Fibroblast of skin of back (primary cell): ENCODE data around the gene IL4I1.
A peak's percentile ranks its signal among the peaks of the same experiment; 100 is the strongest.

Source experiments
- DNase-seq: peaks from one replicate; pipeline ENCODE4 v3.0.0-alpha.2; 2013

IL4I1 gene

GRCh38 chr19:49862391-49863253 is 34.1 kb downstream of the IL4I1 start:
- peak; percentile 41 for DNase-seq

- DNase-seq = no peak
Measured at GRCh38 chr19:49861541-49862378, 34.9 kb downstream of the IL4I1 start.

DNA sequence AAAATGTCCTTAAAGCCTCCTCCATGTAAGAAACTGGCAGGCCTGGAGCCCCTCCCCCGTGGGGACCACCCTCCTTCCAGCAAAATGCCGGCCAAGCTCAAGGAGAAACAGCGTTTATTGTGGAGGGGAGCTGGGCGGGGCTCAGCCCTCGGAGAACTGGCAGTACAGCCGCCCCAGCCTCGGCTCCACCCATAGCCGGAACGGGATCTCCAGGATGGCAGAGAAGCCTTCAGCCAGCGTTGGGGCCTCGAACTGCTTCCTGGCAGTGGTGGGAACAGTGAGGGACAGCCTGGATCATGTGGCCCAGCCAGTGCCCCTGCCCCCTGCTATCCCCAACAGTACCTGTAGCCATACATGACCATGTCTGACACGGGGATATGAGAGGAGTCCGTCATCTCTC is 35.6 kb downstream of the IL4I1 start:
- no peak for DNase-seq

GRCh38 chr19:49860336-49861102 is 36.2 kb downstream of the IL4I1 start:
- DNase-seq = no peak

- no peak for DNase-seq
Measured at GRCh38 chr19:49859682-49860335, 36.9 kb downstream of the IL4I1 start.

DNA sequence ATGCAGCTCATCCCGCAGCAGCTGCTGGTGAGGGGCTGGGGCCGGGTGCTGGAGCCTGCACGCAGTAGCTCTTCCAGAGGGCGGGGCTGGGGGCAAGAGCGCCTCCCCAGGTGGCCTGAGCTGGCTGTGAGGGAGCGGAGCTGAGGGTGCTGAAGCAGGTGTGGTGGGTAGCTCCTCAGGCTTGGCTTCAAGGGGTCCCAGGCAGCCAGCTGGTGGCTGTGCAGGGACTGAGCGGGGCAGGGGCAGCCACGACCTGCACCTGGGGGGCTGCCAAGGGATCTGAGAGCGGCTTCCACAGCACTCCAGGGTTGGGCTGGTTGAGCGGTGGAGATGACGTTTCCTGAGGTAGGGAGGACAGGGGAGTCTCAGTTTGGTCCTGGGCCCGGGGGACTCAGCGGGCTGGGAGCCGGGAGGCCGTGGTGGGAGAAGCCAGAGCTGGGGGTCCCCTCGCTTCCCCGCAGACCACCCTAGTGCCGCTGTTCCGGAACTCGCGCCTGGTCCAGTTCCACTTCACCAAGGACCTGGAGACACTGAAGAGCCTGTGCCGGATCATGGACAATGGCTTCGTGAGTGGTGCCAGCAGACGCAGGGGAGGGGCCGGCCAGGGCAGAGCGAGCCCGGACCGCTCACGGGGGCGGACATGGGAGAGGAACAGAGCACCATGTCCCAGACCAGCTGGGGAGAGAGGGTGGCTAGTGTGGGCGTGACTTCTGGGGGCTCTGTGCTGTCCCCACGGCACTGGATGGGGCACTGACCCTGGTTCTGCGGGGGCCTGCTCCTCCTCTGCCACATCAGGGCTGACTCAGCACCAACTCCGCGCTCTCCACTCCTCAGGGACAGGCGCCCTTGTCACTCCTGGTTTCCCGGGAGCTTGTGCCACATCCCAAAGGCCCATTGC is 38.4 kb downstream of the IL4I1 start:
- DNase-seq = no peak

- no peak for DNase-seq
Measured at GRCh38 chr19:49857838-49858087, 38.9 kb downstream of the IL4I1 start.

GRCh38 chr19:49857061-49857837 is 39.4 kb downstream of the IL4I1 start:
- no peak for DNase-seq

DNA sequence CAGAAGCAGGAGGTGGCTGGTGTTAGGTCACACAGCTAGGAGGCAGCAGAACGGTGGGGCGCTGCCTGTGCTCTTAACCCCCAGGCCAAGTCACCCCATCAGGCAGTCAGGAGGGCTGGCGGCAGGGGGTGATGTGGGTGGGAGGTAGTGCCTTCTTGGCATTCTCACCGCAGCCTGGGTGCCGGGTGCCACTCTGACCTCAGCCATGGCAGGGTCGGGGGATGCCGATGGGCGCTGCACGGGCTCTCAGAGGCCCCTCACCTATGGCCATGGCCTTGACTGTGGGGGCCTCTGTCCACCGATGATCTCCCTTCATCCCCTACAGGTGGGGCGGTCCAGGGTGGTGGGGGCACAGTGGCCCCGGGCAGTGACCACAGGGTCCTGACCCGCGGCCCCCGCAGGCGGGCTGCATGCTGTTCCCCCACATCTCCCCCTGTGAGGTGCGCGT is 40.1 kb downstream of the IL4I1 start:
- DNase-seq = no peak

- no peak for DNase-seq
Measured at GRCh38 chr19:49855676-49856573, 40.8 kb downstream of the IL4I1 start.

- no peak for DNase-seq
Measured at GRCh38 chr19:49855277-49855675, 41.4 kb downstream of the IL4I1 start.

DNA sequence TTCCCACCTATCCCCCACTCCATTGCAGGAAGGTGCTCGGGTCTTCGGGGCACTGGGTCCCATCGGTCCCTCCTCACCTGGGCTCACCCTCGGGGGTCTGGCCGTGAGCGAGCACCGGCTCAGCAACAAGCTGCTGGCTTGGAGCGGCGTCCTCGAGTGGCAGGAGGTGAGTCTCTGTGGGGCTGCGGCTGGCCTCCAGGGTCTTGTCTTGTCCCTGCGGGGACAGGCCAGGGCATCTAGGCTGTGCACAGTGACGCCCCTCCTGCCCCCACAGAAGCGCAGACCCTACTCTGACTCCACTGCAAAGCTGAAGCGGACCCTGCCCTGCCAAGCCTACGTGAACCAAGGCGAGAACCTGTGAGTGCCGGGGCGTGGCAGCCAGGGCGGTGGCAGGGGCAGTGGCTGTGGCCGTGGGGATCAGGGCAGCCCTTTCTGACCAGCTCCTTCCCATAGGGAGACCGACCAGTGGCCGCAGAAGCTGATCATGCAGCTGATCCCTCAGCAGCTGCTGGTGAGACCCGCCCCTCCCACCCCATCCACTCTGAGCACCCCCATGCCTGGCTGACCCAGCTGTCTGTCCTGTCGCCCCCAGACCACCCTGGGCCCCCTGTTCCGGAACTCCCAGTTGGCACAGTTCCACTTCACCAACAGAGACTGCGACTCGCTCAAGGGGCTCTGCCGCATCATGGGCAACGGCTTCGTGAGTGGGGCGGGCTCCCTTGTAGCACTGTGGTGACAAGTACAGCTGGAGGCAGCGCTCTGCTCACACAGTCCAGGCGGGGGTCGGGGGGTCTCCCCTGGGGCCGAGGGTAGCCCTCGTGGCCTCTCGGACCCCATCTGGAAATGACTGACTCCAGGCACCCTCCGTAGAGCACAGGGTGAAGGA is 42.1 kb downstream of the IL4I1 start:
- no peak for DNase-seq

GRCh38 chr19:49853852-49854377 is 42.8 kb downstream of the IL4I1 start:
- no peak for DNase-seq

DNA sequence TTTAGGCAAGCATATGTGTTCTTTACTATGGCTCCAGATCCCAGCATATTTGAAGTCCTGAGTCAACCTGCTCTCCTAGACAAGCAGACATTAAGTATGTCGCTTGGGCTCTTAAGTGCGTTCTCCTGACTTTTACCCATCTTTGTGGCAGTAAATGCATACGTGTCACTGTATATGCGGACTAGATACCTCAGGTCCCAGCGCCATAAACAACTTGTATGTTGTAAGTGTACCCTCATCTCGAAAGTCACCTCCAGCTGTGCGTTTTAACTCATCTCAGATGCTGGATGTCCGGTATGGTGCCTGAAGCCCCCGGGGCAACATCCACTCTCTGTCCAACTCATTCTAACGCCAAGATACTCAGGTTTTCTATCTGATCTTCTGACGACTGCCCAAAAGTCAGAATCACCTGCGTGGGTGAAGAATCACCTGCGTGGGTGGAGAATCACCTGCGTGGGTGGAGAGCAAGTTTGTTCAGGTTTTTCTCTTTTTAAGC is 44.0 kb downstream of the IL4I1 start:
- peak; percentile 23 for DNase-seq

GRCh38 chr19:49851456-49852259 is 45.0 kb downstream of the IL4I1 start:
- peak; percentile 23 for DNase-seq

- DNase-seq = peak; percentile 89
Measured at GRCh38 chr19:49850487-49851342, 46.0 kb downstream of the IL4I1 start, which contains the start of gene PTOV1. Gene PTOV1 (plus strand): TSS chr19:49851159.
